A673 (cell line): ENCODE data around the gene PIM3.

Experiments
- EZH2 ChIP-seq: fragments of 200-600 bp; sonication (generic); IDR thresholded peaks from 2 replicates; pipeline ENCODE4 v1.6.1; 2017; ENCODE audit warnings: borderline replicate concordance, low read depth, mild to moderate bottlenecking, mixed read lengths, antibody characterized with exemption, low read length; ENCODE audit not compliant: poor library complexity, severe bottlenecking
- TF ChIP-seq, protein P1 (sequence below): fragments of 300-800, 200-600 bp; sonication (generic); conservative IDR thresholded peaks from 2 replicates; pipeline ENCODE4 v1.5.1; 2017; ENCODE audit warnings: low read depth, mild to moderate bottlenecking, antibody characterized with exemption, low read length, moderate library complexity, mixed read lengths

- TF ChIP-seq, protein P1, sequence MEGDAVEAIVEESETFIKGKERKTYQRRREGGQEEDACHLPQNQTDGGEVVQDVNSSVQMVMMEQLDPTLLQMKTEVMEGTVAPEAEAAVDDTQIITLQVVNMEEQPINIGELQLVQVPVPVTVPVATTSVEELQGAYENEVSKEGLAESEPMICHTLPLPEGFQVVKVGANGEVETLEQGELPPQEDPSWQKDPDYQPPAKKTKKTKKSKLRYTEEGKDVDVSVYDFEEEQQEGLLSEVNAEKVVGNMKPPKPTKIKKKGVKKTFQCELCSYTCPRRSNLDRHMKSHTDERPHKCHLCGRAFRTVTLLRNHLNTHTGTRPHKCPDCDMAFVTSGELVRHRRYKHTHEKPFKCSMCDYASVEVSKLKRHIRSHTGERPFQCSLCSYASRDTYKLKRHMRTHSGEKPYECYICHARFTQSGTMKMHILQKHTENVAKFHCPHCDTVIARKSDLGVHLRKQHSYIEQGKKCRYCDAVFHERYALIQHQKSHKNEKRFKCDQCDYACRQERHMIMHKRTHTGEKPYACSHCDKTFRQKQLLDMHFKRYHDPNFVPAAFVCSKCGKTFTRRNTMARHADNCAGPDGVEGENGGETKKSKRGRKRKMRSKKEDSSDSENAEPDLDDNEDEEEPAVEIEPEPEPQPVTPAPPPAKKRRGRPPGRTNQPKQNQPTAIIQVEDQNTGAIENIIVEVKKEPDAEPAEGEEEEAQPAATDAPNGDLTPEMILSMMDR: no peak
- TF ChIP-seq EZH2: no peak
Observed at GRCh38 chr22:49943405-49943765, 17.2 kb upstream of the PIM3 start.
